GM23338 (cell line): ENCODE measurements around the gene CSGALNACT2. TPM values are rescaled to one million over a fixed set of nuclear protein-coding genes. Genes with fewer than 3 reads are reported as not detected.

Experiments
- ATAC-seq: fragments of 200-7000 bp; cut with Tn5 transposase; 3 replicates; pipeline ENCODE4 v1.9.1; 2020
- DNase-seq: peaks from one replicate; pipeline ENCODE4 v3.0.0-alpha.2; 2015; ENCODE audit warnings: low spot score
- H2AFZ ChIP-seq: fragments of 200-600 bp; sonication (generic); 2 replicates; pipeline ENCODE4 v1.8.0; 2016; ENCODE audit warnings: antibody characterized with exemption, mild to moderate bottlenecking, moderate library complexity
- H3F3A ChIP-seq: fragments of 200-600 bp; sonication (generic); replicated peaks from 2 replicates; pipeline ENCODE4 v1.8.0; 2017; ENCODE audit warnings: antibody characterized with exemption, mixed run types, low read depth
- H3K27ac ChIP-seq: fragments of 200-600 bp; sonication (generic); 2 replicates; pipeline ENCODE4 v1.6.1; 2016; ENCODE audit warnings: low read depth
- H3K27me3 ChIP-seq: fragments of 200-600 bp; sonication (generic); 2 replicates; pipeline ENCODE4 v1.8.0; 2016; ENCODE audit warnings: mild to moderate bottlenecking, mixed run types, moderate library complexity; ENCODE audit not compliant: insufficient read depth
- H3K36me3 ChIP-seq: fragments of 200-600 bp; sonication (generic); 2 replicates; pipeline ENCODE4 v1.8.0; 2016; ENCODE audit warnings: mild to moderate bottlenecking; ENCODE audit not compliant: insufficient read depth
- H3K4me1 ChIP-seq: fragments of 200-600 bp; sonication (generic); 2 replicates; pipeline ENCODE4 v1.8.0; 2016; ENCODE audit warnings: mild to moderate bottlenecking, moderate library complexity; ENCODE audit not compliant: insufficient read depth
- H3K4me2 ChIP-seq: fragments of 200-600 bp; sonication (generic); 2 replicates; pipeline ENCODE4 v1.7.1; 2017; ENCODE audit warnings: mixed run types
- H3K4me3 ChIP-seq: fragments of 200-600 bp; sonication (generic); 2 replicates; pipeline ENCODE4 v1.6.1; 2016; ENCODE audit warnings: mixed run types
- H3K79me2 ChIP-seq: fragments of 200-600 bp; sonication (generic); replicated peaks from 2 replicates; pipeline ENCODE4 v1.8.0; 2017; ENCODE audit warnings: mild to moderate bottlenecking; ENCODE audit not compliant: insufficient read depth
- H3K9me2 ChIP-seq: fragments of 200-600 bp; sonication (generic); 2 replicates; pipeline ENCODE4 v1.8.0; 2017; ENCODE audit not compliant: insufficient read depth
- H4K20me1 ChIP-seq: fragments of 200-600 bp; sonication (generic); replicated peaks from 2 replicates; pipeline ENCODE4 v1.8.0; 2017; ENCODE audit warnings: mild to moderate bottlenecking; ENCODE audit not compliant: insufficient read depth
- H3K27ac Mint-ChIP-seq: 2 replicates; pipeline ENCODE4 v1.8.0; 2020; ENCODE audit warnings: inconsistent platforms, mild to moderate bottlenecking, moderate library complexity, mixed read lengths
- H3K27me3 Mint-ChIP-seq: 3 replicates; pipeline ENCODE4 v1.8.0; 2022; ENCODE audit warnings: low read depth, mild to moderate bottlenecking, moderate library complexity, mixed read lengths, inconsistent platforms; ENCODE audit not compliant: insufficient read depth, poor library complexity
- H3K36me3 Mint-ChIP-seq: 3 replicates; pipeline ENCODE4 v1.8.0; 2021; ENCODE audit warnings: low read depth, mild to moderate bottlenecking, inconsistent platforms, moderate library complexity, mixed read lengths
- H3K4me1 Mint-ChIP-seq: 3 replicates; pipeline ENCODE4 v1.8.0; 2020; ENCODE audit warnings: mild to moderate bottlenecking, inconsistent platforms, mixed read lengths
- H3K4me3 Mint-ChIP-seq: 3 replicates; pipeline ENCODE4 v1.8.0; 2021; ENCODE audit warnings: moderate library complexity, mild to moderate bottlenecking, inconsistent platforms, mixed read lengths
- H3K9me3 Mint-ChIP-seq: 3 replicates; pipeline ENCODE4 v1.8.0; 2020; ENCODE audit warnings: moderate library complexity, mild to moderate bottlenecking, inconsistent platforms, mixed read lengths
- CREB1 ChIP-seq: fragments of 250-450 bp; sonication (Bioruptor Pico); IDR thresholded peaks from 2 replicates; pipeline ENCODE4 v1.5.0; 2020; ENCODE audit warnings: low read depth, mild to moderate bottlenecking, moderate library complexity
- CTCF ChIP-seq, 2 experiments: fragments of 200-600 bp in 1 of 2; sonication (generic) in 1 of 2; conservative IDR thresholded peaks; 2 replicates each; pipeline versions ENCODE4 v1.5.1 to v1.6.1; 2016 to 2017; ENCODE audit warnings: antibody characterized with exemption in 2 of 2, low read depth in 2 of 2, mild to moderate bottlenecking in 2 of 2, moderate library complexity in 1 of 2
- EZH2 ChIP-seq: fragments of 200-600 bp; sonication (generic); IDR thresholded peaks from one replicate; pipeline ENCODE4 v1.8.0; 2017; ENCODE audit warnings: antibody characterized with exemption, mild to moderate bottlenecking, low read depth; ENCODE audit not compliant: unreplicated experiment
- EZH2phosphoT487 ChIP-seq: fragments of 200-600 bp; sonication (generic); IDR thresholded peaks from one replicate; pipeline ENCODE4 v1.8.1; 2018; ENCODE audit warnings: antibody characterized with exemption; ENCODE audit not compliant: unreplicated experiment
- NANOG ChIP-seq: IDR thresholded peaks from 2 replicates; pipeline ENCODE4 v1.6.1; 2016; ENCODE audit warnings: antibody characterized with exemption, borderline replicate concordance
- REST ChIP-seq: IDR thresholded peaks from one replicate; pipeline ENCODE4 v1.6.1; 2018; ENCODE audit warnings: antibody characterized with exemption; ENCODE audit not compliant: unreplicated experiment
- STAT1 ChIP-seq: IDR thresholded peaks from one replicate; pipeline ENCODE4 v1.6.1; 2016; ENCODE audit warnings: antibody characterized with exemption; ENCODE audit not compliant: unreplicated experiment
- ZNF331 ChIP-seq: fragments of 250-450 bp; sonication (Bioruptor Pico); IDR thresholded peaks from 2 replicates; pipeline ENCODE4 v1.5.0; 2020; ENCODE audit warnings: low read depth, mild to moderate bottlenecking, moderate library complexity
- polyA plus RNA-seq: library from polyadenylated mRNA; unstranded; fragments of >200 nt; fragmentation: Nextera tagmentation; extraction: Ambion mirVana; gene quantifications from 2 replicates; pipeline ENCODE4 v1.2.1, GENCODE V29; 2016
- total RNA-seq: library from RNA; depleted of rRNA; stranded (reverse); fragments of >200 nt; shearing (Covaris generic); gene quantifications from 2 replicates; pipeline ENCODE4 v1.2.3, GENCODE V29; 2014

The CSGALNACT2 gene
- total and polyA plus RNA-seq, 2 experiments from 2014 or later, result 3.0 to 4.6 TPM

DNA sequence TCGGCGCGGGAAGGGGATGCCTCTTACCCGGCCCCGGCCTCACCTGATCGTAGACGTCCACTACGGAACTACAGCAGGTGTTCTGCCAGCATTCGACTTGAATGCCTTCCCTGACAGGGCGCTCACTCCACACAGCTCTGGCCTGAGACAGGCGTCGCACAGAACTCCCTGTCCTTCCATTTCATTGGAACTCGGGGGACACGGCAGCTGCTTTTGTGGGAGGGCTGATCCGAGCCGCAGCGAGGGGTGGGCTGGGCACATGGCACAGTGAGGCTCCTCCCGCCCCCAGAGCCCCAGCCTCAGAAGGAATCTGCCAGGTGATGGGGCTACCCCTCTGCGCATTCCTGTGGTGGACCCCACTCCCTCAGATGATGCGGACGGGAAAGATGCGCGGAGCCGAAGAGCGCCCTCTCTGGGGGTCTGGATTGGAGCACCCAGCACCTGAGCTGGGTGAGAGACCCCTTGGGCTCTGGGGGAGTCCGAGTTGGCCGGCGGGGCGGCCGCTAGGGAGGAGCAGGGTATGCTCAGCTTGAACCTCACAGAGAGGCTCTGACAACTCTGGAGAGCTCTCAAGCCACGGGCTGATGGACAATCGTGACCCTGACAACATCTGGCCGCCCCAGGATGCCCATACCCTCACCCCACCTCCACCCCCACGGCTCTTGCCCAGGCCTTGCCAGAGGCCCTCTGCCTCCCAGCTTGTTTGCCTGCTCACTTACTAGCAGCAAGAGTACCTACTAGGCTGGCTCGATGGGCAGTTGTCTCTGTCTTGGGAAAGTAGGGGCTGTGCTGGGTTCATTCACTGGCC lies 92.1 kb downstream of the CSGALNACT2 start:
- Mint-ChIP-seq H3K27me3 (peaks cover 40% of the 10 kb centered on the region), H3K4me3 (peak overlapping the region; percentile 61), H3K36me3 (no peaks in the 10 kb centered on the region; the same call in 2 of the 3 replicates), H3K9me3 (no peaks in the 10 kb centered on the region), H3K27ac (no peak overlapping the region), H3K4me1 (peaks cover 10% of the 10 kb centered on the region)
- Histone ChIP-seq H3K27ac (no peak overlapping the region), H3K79me2 (no peaks in the 10 kb centered on the region), H3K36me3 (no peaks in the 10 kb centered on the region), H3K4me3 (peak overlapping the region; percentile 75), H3K27me3 (peaks cover 44% of the 10 kb centered on the region), H3F3A (no peaks in the 10 kb centered on the region), H3K9me2 (no peaks in the 10 kb centered on the region), H2AFZ (peak overlapping the region; percentile 94), H4K20me1 (no peaks in the 10 kb centered on the region), H3K4me2 (peak overlapping the region; percentile 87), H3K4me1 (0 out of 2 replicates have a peak, but pooled peaks cover 6% of the 10 kb centered on the region)
- TF ChIP-seq CREB1 (CRISPR knock-in tag), result no peak
- no peak for TF ChIP-seq NANOG
- TF ChIP-seq STAT1, result no peak
- peak; percentile 65 for TF ChIP-seq EZH2
- TF ChIP-seq EZH2phosphoT487, result no peak
- peak; percentile 55 to 62 for TF ChIP-seq CTCF (conservative IDR thresholded peaks at IDR 0.05; ENCODE audit: low read depth in 2 of 2)
- TF ChIP-seq REST, result no peak
- DNase-seq (peak; percentile 70), ATAC-seq (peak; percentile 33)

- Histone ChIP-seq H3K36me3 (no peaks in the 10 kb centered on the region), H3K4me3 (no peak overlapping the region), H3F3A (no peaks in the 10 kb centered on the region), H3K9me2 (no peaks in the 10 kb centered on the region), H3K27me3 (peaks cover 44% of the 10 kb centered on the region), H3K4me1 (0 out of 2 replicates have a peak, but pooled peaks cover 6% of the 10 kb centered on the region), H3K4me2 (no peak overlapping the region; the same call in 1 of the 2 replicates), H2AFZ (no peak overlapping the region), H3K79me2 (no peaks in the 10 kb centered on the region), H3K27ac (no peak overlapping the region), H4K20me1 (no peaks in the 10 kb centered on the region)
- H3K36me3 Mint-ChIP-seq, result no peaks in the 10 kb centered on the region; the same call in 2 of the 3 replicates
- peaks cover 41% of the 10 kb centered on the region for H3K27me3 Mint-ChIP-seq
- H3K4me1 Mint-ChIP-seq, result peaks cover 10% of the 10 kb centered on the region
- H3K9me3 Mint-ChIP-seq, result no peaks in the 10 kb centered on the region
- no peak for ATAC-seq
- H3K4me3 Mint-ChIP-seq, result no peak overlapping the region
- no peak overlapping the region for H3K27ac Mint-ChIP-seq
- no peak for DNase-seq
- TF ChIP-seq EZH2, result no peak
- TF ChIP-seq CREB1 (CRISPR knock-in tag), result no peak
- TF ChIP-seq ZNF331, result no peak
- no peak for TF ChIP-seq NANOG
Measured at GRCh38 chr10:43230909-43231522, 92.8 kb downstream of the CSGALNACT2 start.
